A673 (cell line): Measurements from ENCODE around the gene SPEF1. TPM values are rescaled to one million over a fixed set of nuclear protein-coding genes. Genes with fewer than 3 reads are reported as not detected.

ENCODE experiments used
- BruUV-seq: library from RNA; stranded (reverse); fragments of 400-500 nt; replicated peaks from 2 replicates; lab custom pipeline; 2021; lab: Mats Ljungman, UMichigan
- CTCF ChIA-PET: fragments of 300-600 bp; sonication (Branson Sonifier 250); formaldehyde crosslinking; loops from one replicate; lab custom pipeline; 2022; ENCODE audit warnings: antibody characterized with exemption; lab: Charles Lee
- POLR2A ChIA-PET: fragments of 300-600 bp; sonication (Branson Sonifier 250); formaldehyde crosslinking; loops from one replicate; lab custom pipeline; 2022; ENCODE audit warnings: antibody characterized with exemption; ENCODE audit not compliant: low non-redundant PET; lab: Charles Lee
- DNase-seq: peaks from one replicate; pipeline ENCODE4 v3.0.0-alpha.2; 2015; ENCODE audit warnings: low spot score
- H3K27ac ChIP-seq: fragments of 200-600 bp; sonication (generic); 2 replicates; pipeline ENCODE4 v1.5.1; 2016; ENCODE audit warnings: mixed run types, low read depth, mild to moderate bottlenecking, mixed read lengths, antibody characterized with exemption, low read length; ENCODE audit not compliant: poor library complexity, severe bottlenecking
- H3K27me3 ChIP-seq: fragments of 200-600 bp; sonication (generic); replicated peaks from 2 replicates; pipeline ENCODE4 v1.6.1; 2017; ENCODE audit warnings: mixed run types, low read depth, mild to moderate bottlenecking, mixed read lengths, antibody characterized with exemption, low read length; ENCODE audit not compliant: insufficient read depth, poor library complexity
- H3K36me3 ChIP-seq: fragments of 200-600 bp; sonication (generic); 2 replicates; pipeline ENCODE4 v1.6.1; 2016; ENCODE audit warnings: mixed run types, mild to moderate bottlenecking, mixed read lengths, antibody characterized with exemption, low read length; ENCODE audit not compliant: insufficient read depth, poor library complexity, severe bottlenecking
- H3K4me1 ChIP-seq: fragments of 200-600 bp; sonication (generic); 2 replicates; pipeline ENCODE4 v1.6.1; 2017; ENCODE audit warnings: mixed run types, mild to moderate bottlenecking, mixed read lengths, antibody characterized with exemption, low read length; ENCODE audit not compliant: insufficient read depth, poor library complexity, severe bottlenecking
- H3K4me3 ChIP-seq: fragments of 200-600 bp; sonication (generic); 2 replicates; pipeline ENCODE4 v1.5.1; 2016; ENCODE audit warnings: low read depth, mixed run types, mild to moderate bottlenecking, mixed read lengths, low read length; ENCODE audit not compliant: poor library complexity, severe bottlenecking
- H3K9me3 ChIP-seq: fragments of 200-600 bp; sonication (generic); 2 replicates; pipeline ENCODE4 v1.6.1; 2016; ENCODE audit warnings: mixed run types, low read depth, mild to moderate bottlenecking, mixed read lengths, antibody characterized with exemption, low read length; ENCODE audit not compliant: poor library complexity, severe bottlenecking
- EZH2 ChIP-seq: fragments of 200-600 bp; sonication (generic); IDR thresholded peaks from 2 replicates; pipeline ENCODE4 v1.6.1; 2017; ENCODE audit warnings: borderline replicate concordance, low read depth, mild to moderate bottlenecking, mixed read lengths, antibody characterized with exemption, low read length; ENCODE audit not compliant: poor library complexity, severe bottlenecking
- intact Hi-C: fragments of 100-400 bp; cut with micrococcal nuclease; formaldehyde crosslinking; loops from one replicate; pipeline ENCODE4 v1.10.0; 2022; ENCODE audit not compliant: unreplicated experiment
- total RNA-seq: library from RNA; stranded (reverse); gene quantifications from 2 replicates; pipeline ENCODE4 v1.2.3, GENCODE V29; 2021
- TF ChIP-seq, protein P1 (sequence below): fragments of 300-800, 200-600 bp; sonication (generic); conservative IDR thresholded peaks from 2 replicates; pipeline ENCODE4 v1.5.1; 2017; ENCODE audit warnings: low read depth, mild to moderate bottlenecking, antibody characterized with exemption, low read length, moderate library complexity, mixed read lengths

Gene SPEF1
- total RNA-seq, 1 experiment from 2014 or later: 0.49 TPM

DNA sequence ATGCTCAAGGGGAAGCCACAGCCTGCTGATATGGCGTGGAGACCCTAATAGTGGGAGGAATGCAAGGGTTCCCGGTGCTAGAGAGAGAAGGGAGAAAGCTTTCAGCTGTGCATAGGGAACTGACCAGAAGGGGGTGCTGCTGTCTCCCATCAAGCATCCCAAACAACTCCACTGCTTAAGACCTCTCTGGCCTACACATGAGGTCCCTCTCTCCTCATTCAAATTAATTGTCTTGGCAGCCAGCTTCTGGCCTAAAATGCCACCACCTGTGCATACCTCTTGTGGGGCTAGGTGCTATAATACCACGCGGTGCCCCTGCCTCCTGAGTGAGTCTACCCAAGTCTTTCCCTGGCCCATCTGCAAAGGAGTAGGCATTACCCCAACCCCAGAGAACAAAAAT is 28.1 kb downstream of the SPEF1 start:
- Histone ChIP-seq H3K4me1 (no peaks in the 10 kb centered on the region), H3K36me3 (peaks cover 9% of the 10 kb centered on the region), H3K27ac (no peak overlapping the region), H3K27me3 (no peaks in the 10 kb centered on the region), H3K4me3 (no peak overlapping the region), H3K9me3 (no peaks in the 10 kb centered on the region)
- intact Hi-C loops: loop anchor here (1.0 kb wide), 1 partner anchor 28 kb away; the partner anchor contains the start of gene SPEF1
- CTCF ChIA-PET: interaction anchor here (0.6 to 1.5 kb wide), 6 partner anchors 11 to 102 kb away, joined by 3 to 6 read pairs (median 4); partner anchors contain the start of genes ADISSP and SPEF1
- no peak for TF ChIP-seq EZH2
- TF ChIP-seq, protein P1, sequence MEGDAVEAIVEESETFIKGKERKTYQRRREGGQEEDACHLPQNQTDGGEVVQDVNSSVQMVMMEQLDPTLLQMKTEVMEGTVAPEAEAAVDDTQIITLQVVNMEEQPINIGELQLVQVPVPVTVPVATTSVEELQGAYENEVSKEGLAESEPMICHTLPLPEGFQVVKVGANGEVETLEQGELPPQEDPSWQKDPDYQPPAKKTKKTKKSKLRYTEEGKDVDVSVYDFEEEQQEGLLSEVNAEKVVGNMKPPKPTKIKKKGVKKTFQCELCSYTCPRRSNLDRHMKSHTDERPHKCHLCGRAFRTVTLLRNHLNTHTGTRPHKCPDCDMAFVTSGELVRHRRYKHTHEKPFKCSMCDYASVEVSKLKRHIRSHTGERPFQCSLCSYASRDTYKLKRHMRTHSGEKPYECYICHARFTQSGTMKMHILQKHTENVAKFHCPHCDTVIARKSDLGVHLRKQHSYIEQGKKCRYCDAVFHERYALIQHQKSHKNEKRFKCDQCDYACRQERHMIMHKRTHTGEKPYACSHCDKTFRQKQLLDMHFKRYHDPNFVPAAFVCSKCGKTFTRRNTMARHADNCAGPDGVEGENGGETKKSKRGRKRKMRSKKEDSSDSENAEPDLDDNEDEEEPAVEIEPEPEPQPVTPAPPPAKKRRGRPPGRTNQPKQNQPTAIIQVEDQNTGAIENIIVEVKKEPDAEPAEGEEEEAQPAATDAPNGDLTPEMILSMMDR: peak; percentile 85
- peak; percentile 72 for DNase-seq
- BruUV-seq: no TSS peak
- POLR2A ChIA-PET: no interaction called here

DNA sequence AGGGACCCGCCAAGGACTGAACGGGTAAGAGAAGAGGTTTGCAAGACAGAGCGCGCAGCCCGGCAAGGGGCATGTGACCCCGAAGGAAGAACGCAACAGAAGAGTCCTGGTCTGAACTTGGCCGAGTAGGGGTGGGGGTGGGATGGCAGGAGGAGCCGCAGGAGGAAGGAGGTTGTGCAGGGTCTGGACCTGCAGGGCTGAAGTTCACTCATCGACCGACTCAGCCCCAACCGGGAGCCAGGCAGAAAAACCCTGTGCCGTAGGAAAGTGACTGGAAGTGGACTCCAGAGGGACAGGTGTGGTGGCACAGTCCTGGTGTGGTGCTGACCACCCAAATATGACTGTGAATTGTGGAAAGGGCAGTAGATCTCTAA is 28.9 kb downstream of the SPEF1 start:
- ChIA-PET POLR2A (no interaction called here), CTCF (interaction anchor here (0.6 to 1.5 kb wide), 5 partner anchors 10 to 320 kb away, joined by 3 to 4 read pairs (median 4); partner anchors contain the start of genes ADISSP and SPEF1)
- TF ChIP-seq, protein P1: no peak
- no peak for TF ChIP-seq EZH2
- Histone ChIP-seq H3K36me3 (peaks cover 5% of the 10 kb centered on the region), H3K27me3 (no peaks in the 10 kb centered on the region), H3K27ac (no peak overlapping the region), H3K9me3 (no peaks in the 10 kb centered on the region), H3K4me1 (no peaks in the 10 kb centered on the region), H3K4me3 (no peak overlapping the region)
- intact Hi-C loops: no loop called here
- DNase-seq: no peak
- no TSS peak for BruUV-seq

DNA sequence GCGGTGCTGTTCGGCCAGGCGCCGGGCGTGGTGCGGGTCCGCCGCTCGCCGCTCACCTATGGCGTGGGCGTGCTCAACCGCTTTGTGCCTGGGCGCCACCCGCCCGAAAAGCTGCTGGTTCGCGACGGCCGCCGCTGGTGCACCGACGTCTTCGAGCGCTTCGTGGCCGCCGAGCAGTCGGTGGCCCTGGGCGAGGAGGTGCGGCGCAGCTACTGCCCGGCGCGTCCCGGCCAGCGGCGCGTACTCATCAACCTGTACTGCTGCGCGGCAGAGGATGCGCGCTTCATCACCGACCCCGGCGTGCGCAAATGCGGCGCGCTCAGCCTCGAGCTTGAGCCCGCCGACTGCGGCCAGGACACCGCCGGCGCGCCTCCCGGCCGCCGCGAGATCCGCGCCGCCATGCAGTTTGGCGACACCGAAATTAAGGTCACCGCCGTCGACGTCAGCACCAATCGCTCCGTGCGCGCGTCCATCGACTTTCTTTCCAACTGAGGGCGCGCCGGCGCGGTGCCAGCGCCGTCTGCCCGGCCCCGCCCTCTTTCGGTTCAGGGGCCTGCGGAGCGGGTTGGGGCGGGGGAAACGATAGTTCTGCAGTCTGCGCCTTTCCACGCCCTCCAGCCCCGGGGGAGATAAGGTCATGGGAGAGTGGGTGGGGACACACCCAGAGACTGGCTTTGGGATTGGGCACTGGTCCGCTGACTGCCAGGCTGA is 29.4 kb downstream of the SPEF1 start:
- no peak for TF ChIP-seq EZH2
- TF ChIP-seq, protein P1: no peak
- H3K27me3 ChIP-seq: no peaks in the 10 kb centered on the region
- H3K27ac ChIP-seq: no peak overlapping the region
- no peak overlapping the region for H3K4me3 ChIP-seq
- no peak for DNase-seq
- H3K9me3 ChIP-seq: no peaks in the 10 kb centered on the region
- ChIA-PET CTCF (interaction anchor here (0.6 kb wide), 1 partner anchor 320 kb away, joined by 3 read pairs; no protein-coding TSS in a partner anchor), POLR2A (no interaction called here)
- intact Hi-C loops: no loop called here
- H3K4me1 ChIP-seq: no peaks in the 10 kb centered on the region
- H3K36me3 ChIP-seq: peaks cover 5% of the 10 kb centered on the region
- no TSS peak for BruUV-seq
